Activated CD4-positive, alpha-beta T cell treated with anti-CD3 and anti-CD28 coated beads for 24 hours (primary cell): ENCODE measurements around the gene LYZL6.
"Not testable (repeated sequence)": the region's sequence is repeated elsewhere in the genome, so short reads cannot be mapped to it uniquely, and the experiment has no call there.

ENCODE experiments used
- DNase-seq, 2 donors: peaks; one replicate each; pipeline ENCODE4 v3.0.0-alpha.2; 2020; ENCODE audit warnings: low read depth in 2 of 2

LYZL6 gene

DNA sequence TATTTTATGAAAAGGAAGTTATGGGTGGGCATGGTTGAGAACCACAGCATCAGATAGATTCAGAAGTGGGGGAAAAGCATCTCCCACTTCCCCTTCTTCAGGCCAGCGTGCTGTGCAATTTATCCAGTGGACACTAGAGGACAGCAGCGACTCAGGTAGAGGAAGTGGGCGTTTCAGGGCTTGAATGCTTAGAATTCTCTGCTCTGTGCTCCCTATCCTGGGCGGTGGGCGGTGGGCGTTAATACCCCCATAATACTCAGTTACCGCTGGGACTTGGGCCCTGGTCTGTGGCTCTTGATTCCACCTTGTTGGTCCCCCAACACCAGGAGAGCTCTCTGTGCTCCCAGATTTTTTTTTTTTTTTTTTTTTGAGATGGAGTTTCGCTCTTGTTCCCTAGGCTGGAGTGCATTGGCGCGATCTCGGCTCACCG, 3.7 kb upstream of the LYZL6 start:
- peak; percentile 24 to 29 for DNase-seq

DNA sequence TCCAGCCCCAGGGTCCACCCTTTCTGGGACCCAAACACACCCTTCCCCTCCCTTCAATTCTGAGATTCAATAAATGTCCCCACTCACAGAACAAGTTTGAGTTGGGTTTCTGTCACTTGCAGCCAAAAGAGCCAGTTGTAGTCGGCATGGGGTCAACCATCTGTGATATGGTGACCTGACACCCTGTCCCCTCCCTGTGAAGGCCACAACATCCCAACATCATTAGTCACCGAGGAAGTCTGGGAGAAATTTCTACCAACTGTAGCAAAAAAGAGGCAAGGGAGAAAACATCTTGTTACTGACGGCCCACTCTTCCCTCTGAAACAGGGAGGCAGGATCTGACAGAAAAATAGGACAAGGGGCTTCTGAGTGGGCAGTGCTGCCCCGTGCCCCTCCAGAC, 638 bp upstream of the LYZL6 start:
- no peak for DNase-seq

DNA sequence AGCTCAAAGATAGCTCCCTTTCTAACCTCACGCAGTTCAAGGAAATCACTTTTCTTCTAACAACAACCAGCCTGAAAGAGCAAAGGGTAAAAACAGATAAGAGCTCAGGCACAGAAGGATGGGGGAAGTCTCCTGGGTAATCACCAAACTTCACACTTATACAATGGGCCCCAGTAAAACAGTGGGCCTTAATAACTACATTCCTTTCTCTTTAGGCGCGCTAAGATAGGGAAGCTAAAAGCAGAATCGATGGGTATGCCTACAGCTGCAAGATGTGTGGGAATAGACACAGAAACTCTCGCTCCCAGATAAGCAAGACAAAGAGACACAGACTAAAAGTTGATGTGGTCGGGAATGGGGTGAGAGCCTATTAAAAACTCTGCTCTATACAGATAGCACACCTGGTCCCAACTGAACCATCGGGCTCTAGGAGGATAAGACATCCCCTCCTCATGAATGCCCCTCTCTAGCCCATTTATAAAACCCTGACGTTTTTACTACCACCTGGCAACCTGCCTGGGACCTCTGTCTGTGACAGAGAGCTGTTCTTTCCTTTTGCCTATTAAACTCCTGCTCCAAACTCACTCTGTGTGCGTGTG, 826 bp downstream of the LYZL6 start:
- no peak for DNase-seq

DNA sequence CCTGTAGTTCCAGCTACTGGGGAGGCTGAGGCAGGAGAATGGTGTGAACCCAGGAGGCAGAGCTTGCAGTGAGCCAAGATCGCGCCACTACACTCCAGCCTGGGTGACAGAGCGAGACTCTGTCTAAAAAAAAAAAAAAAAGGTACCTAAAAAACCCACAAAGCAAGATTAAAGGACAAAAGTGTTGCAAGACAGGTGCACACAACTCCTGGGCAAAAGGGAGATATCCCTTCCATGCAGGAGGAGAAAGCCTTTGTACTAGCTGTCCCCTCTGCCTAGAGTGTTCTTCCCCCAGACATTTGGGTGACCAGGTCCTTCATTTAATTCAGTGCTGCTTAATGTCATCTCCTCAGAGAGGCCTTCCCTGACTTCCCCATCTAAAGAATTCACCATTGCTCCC, 5.0 kb downstream of the LYZL6 start:
- DNase-seq = not testable (repeated sequence)

DNA sequence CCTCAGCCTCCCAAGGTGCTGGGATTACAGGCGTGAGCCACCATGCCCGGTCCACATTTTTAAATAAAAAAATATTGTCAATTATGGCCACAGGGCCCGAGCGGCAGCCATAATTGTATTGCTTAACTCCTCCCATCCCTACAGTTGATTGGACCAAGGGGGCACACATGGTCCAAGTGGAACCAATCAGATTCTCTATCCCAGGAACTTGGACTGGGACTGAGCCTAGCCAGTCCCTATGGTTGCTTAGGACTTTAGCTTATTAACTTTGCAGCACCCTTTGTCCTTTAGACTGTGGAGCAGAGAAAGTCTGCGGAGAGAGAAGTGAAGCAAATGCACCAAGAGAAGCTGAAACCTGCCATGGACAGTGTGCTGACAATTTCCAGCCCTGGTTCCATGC, 7.5 kb downstream of the LYZL6 start:
- DNase-seq = no peak

DNA sequence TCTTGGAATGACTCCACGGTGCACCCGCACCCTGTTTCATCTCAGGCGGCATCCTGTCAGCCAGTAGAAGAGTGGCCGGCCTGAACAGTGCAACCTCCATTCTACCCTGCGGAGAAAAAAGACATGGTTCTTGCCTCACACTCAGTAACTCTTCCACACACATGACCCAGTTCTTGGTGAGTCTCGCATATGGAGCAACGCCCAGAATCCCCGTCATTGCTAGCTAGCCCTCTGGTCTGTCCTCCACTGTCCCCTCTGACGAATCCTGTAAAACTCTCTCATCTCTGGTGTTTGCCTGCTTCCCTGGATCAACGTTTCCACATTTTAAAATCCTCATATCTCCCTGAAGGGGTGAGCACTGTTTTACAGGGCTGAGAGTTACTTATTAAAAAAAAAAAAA, 8.8 kb downstream of the LYZL6 start:
- no peak for DNase-seq

DNA sequence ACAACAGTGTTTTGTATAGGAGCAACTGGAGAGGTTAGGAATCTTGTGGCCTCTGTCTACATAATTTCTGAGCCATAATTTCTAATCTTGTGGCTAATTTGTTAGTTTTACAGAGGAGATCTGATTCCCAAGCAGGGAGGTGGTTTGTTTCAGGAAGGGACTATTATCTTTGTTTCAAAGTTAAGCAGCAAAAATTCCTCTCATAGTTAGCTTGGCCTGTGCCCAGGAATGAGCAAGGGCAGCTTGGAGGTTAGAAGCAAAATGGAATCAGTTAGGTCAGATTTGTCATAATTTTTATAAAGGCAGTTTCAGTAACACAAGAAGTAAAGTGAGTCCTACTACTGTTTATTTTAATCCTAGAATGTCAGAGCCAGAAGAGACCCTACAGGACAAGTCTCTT, 10.9 kb downstream of the LYZL6 start:
- DNase-seq = no peak

DNA sequence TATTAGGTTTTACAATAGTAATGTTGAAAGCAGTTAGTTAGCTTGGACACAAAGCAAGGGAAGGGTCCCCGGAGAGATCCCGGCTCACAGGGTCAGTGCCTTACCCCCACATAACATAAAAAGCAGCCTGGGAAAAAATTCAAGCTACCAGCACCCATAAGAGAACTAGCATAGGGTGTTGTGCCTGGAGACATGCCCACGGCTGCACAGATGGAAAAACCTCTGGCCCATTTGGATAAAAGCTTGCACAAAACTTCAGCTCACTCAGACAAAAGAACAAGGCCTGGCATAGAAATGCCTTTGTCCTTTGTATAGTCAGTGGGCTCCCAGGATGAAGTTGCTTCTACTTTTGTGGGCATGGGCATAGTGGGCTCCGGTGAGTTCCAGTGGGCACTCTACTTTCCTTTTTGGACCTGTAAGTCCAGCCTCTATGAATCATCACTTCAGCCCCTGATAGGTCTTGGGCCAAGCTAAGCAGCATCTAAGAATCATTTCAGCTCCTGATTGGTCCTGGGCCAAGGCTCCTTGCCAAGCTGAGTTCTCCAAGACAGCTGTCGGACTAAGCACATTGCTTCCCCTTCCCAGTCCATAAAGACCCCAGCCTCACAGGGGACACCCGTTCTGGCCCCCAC, 11.6 kb downstream of the LYZL6 start:
- no peak for DNase-seq

DNA sequence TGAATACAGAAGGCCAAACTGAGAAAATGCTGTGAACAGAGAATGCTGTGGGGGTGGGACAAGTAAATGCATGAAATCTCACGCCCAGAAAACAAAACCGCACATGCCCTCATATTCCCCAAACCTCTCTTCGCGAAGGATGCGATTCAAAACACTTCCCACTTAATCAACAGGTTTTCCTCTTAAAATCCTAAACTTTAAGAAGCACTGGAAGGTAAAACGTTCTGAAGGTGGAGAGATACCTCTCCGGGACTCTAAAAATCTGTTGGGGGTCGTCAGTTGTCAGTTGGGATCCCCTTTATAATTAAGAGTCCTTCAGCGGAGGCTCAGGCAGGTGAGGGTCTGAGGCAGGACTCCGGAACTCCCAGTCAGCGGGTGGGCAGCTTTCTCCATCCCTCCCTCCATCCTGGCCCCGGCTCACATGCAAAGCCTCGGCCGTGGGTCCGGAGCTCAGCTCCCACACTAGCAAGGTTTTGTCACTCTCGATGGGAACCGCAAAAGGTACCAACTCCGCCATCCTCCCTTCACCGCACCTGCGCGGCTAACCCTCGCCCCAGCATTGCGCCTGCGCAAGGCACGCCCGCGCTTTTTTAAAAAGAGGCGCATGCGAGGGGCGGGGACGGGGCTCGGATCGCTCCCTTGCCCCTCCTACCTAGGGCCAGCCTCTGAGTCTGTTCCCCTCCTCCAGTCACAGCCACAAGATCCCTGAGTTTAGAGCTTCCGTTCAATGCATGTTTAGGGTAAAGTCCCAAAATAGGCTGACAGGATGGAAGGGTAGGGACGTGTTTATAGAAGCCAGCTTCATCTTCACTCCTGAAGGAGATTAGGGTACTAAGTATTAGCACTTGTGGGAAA, 13.1 kb downstream of the LYZL6 start, which contains the start of gene RDM1:
RDM1 (minus strand) TSS at position 563 of the 855 bp plus-strand sequence; CDS start at position 517, 46 bp downstream.
- DNase-seq = peak; percentile 74 to 86

DNA sequence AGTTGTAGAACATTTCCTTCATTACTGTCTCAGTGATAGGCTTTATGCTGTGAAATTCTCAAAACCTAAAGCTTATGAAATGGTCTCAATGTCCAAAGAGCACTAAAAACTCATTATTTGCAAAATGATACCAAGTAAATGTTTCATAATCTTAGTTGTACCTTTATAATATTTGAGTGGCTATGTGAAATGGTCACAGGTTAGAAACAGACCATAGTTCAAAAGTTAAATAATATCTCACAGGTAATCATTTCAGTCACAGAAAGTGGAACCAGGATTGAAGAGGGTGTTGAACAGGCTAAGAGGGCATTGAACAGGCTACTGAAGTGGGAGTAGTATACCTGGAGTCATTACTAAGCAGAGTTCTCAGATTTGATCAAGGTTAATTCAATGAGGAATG, 15.8 kb downstream of the LYZL6 start:
- no peak for DNase-seq

DNA sequence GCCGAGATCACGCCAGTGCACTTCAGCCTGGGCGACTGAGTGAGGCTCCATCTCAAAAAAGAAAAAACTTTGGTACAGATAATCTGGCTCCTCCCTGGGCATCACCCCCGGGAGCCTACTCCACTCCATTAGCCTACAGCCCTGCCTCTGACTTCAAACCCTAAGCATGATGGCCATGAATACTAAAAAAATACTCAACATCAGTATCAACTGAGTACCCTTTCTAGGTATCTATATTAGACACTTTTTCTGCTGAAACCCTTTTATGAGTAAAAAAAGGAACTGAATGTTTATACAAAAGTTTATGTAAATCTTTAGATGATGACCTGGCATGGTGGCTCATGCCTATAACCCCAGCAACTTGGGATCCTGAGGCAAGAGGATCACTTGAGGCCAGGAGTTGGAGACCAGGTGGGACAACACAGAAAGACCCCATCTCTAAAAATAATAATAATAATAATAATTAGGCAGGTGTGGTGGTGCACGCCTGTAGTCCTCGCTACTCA, 19.9 kb downstream of the LYZL6 start:
- DNase-seq = no peak

DNA sequence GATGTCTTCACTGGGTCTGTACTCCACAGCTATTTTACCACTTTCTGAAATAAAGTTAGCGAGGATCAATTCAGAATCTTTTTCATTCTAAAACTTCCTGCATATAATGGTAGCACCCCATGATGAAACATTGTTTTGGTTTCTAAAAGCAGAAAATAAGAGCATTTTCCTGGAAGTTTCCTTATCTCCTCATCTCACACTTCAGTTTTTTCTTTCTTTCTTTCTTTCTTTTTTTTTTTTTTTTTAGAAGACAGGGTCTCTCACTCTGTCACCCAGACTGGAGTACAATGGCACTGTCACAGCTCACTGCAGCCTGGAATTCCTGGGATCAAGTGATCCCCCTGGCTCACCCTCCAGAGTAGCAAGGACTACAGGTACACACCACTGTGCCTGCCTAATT, 23.3 kb downstream of the LYZL6 start:
- no peak for DNase-seq

DNA sequence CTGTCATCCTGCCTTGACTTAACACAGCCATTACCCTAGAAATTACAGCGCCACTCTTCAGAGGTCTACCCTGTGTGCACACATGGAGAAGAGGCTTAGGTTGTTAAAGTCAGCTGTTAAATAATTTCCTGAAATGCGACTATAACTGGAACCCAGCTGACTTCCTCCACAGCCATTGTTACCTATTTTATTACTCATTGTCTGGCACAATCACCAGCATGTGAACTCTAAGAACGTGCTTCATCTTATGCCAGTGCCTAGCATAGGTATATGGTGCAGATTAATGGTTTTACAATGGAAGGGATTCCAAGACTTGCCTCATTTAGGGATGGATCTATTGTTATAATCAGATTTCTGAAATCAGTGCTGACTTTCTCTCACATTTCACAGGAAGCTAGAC, 24.8 kb downstream of the LYZL6 start:
- no peak for DNase-seq

DNA sequence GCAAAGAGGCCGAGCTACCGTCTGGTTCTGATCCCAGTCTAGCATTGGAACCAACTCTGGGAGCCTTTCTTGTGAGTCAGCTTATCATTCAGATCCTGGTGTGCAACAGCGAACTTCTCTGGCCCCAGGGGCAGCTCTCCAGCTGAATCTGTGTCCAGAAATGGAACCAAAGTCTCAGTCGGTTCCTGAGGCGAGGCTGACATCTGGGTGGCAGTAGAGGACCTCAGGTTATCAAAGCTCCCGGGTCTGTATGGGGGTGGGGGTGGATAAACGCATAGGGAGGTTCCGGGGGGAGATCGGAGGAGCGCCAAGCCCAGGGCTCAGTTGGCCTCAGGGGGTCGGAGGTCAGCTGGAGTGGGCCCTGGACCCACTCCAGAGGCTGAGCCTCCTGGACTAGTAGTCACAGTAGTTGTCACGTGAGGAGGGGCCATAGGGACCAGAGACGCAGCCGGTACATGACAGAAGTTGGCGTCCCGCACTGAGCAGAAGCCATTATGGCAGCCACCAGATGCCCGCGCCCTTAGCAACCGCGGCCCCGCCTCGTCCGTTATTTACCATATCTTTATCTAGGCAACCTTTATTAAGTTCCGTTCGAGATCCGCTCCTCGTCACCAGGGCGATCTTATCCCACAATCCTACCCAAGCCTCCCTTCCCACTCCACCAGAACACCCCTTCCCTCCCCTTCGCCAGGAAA, 25.8 kb downstream of the LYZL6 start:
- no peak for DNase-seq

DNA sequence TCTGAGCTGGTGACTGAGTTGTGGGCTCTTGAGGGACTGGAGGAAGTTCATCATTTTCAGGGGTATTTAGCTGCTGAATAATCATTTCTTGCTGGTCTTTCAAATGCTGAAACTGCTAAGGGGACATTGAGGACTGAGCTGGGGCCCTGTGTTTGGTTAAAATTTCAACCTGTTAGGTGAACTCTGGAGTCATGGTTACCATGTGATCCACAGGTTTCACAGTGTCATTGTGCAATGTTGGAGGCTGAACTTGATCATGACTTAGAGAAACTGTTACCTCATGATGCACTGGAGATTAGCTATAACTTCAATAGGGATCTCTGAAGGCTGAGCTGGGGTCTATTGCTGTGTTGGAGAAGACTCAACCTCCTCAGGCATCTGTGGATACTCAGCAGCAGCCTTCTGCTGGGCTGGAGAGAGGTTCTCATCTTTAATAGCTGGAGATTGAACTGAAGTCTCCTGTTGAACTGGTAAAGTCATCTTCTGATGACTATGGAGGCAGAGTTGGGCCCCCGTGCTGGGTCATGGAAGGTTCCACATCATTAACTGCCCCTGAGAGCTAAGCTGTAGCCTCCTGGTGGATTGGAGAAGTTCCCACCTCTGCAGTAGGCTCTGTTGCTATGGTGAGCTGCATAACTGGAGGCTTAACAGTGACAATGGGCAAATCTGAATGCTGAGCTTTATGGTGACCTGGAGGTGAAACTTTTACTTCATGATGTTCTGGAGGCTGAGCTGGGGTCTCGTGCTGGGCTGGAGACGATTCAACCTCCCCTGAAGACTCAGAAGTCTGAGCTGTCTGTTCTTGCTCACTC, 28.2 kb downstream of the LYZL6 start:
- no peak for DNase-seq

DNA sequence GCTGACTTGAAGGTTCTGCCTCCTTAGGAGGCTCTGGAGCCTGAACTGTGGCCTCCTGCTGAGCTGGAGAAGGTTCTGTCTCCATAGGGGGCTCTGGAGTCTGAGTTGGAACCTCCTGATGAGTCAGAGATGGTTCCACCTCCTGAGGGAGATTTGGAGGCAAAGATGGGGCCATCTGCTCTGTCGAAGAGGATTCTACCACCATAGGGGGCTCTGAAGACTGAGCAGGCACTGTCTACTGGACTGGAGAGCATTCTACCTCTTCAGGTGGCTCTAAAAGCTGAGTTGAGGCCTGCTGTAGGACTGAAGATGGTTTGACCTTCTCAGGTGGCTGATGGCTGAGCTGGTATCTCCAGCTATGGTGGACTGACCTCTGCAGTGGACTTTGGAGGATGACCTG, 29.2 kb downstream of the LYZL6 start:
- no peak for DNase-seq

DNA sequence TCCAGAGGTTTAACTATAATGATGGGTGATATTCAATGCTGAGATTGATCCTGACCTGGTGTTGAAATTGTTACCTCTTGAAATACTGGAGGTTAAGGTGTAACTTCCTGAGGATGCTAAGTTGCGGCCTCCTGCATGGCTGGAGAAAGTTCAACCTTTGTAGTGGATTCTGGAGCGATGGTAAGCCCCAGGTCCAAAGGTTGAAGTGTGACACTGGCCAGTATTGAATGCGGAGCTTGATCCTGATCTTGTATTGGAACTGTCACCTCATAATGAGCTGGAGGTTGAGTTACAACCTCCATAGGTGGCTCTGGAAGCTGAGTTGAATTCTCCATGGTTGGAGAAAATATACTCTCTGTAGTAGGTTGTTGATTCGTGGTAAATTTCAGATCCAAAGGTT, 29.9 kb downstream of the LYZL6 start:
- DNase-seq = no peak

DNA sequence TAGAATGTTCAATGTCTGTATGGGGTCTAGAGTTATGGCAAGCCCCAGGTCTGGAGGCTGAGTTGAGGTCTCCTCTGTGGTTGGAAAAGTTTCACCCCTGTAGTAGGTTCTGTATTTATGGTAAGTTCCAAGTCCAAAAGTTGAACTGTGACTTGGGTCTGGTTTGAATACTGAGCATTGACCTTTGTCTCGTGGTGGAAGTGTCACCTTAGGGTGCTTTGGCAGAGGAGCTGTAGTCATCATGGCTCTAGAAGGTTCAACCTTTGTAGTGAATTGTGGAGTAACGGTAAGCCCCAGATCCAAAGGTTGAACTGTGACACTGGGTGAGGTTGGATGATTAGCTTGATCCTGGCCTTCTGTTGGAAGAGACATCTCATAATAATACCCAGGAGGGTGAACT, 30.6 kb downstream of the LYZL6 start:
- DNase-seq = no peak

DNA sequence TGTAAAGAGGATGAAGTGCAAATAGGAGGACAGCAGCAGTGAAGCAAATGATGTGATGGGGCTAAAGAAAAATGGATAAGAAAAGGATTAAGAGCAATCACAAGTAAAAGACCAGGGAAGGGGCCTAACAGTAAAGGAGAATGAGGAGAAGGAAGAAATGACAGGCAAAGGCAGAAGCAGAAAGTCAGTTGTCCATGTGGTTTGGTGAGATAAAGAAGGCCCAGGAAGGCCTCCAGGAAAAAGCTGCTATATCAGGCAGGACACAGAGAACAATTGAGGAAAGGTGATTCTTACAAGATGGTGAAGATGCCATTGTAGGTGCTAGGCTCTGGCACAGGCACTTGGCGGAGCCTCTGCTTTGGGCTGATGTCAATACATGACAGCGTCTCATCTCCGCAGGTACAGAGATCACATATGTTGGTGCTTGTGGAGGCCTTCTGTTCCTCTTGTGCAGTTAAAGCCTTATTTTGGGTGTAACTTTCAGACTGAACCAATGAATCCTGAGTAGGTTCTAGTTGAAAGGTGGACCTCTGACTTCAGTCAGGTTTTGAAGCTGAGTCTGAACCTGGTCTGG, 31.1 kb downstream of the LYZL6 start:
- no peak for DNase-seq

DNA sequence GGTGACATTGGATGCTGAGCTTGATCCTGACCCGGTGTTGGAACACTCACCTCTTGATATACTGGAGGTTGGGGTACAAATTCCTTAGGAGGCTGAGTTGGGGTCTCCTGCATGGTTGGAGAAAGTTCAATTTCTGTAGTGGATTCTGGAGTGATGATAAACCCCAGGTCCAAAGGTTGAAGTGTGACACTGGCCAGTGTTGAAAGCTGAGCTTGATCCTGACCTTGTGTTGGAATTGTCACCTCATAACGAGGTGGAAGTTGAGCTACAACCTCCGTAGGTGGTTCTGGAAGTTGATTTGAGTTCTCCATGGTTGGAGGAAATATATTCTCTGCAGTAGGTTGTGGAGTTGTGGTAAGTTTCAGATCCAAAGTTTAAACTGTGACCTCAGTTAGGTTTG, 34.1 kb downstream of the LYZL6 start:
- DNase-seq = no peak

DNA sequence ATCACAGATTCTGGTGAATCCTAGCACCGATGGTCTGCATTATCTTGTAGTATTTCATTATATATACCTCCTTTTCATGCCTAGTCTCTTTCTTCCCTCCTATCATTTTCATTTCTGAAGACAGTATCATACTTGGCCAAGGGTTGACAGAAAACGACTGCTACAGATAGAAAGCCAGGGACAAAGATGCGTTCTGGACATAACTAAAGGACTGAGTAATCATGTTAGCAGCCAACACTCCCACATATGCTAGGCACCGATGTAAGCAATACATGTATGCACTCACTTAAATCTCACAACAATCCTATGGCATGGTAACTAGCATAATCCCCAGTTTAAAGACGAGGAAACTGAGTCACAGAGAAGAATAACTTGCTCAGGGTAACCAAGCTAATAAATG, 35.8 kb downstream of the LYZL6 start:
- DNase-seq = no peak
